Measurements from ENCODE around the gene PLEKHA1. TPM values are rescaled to one million over a fixed set of nuclear protein-coding genes. Genes with fewer than 3 reads are reported as not detected.

The PLEKHA1 gene
- total and polyA plus RNA-seq, 2 of the 13 experiments (the other 11 are each of a cell fraction or from before 2014, with no cell fraction given) = 32.2 to 53.3 TPM

GRCh38 chr10:122341141-122341810 is 33.2 kb upstream of the PLEKHA1 start:
- Histone ChIP-seq H3K79me2 (ENCODE audit: insufficient read depth, low read length) (no peaks in the 10 kb centered on the region), H4K20me1 (ENCODE audit: insufficient read depth, low read length) (no peaks in the 10 kb centered on the region), H3K4me2 (ENCODE audit: low read depth, low read length) (no peak overlapping the region), H3K36me3 (replicated peaks in 1 of 2; ENCODE audit: control insufficient read depth in 1 of 2, insufficient read depth in 2 of 2, low read length in 2 of 2) (peaks cover 0 to 3% of the 10 kb centered on the region in 2 experiments; a peak in 1 of 5 replicates), H3K27ac (ENCODE audit: extremely low read length, insufficient read depth, low read length) (no peak overlapping the region), H2AFZ (ENCODE audit: low read length) (no peak overlapping the region), H3K9ac (ENCODE audit: insufficient read depth, low read depth, low read length) (no peak overlapping the region), H3K4me1 (ENCODE audit: insufficient read depth, low read length) (peaks cover 44% of the 10 kb centered on the region), H3K27me3 (ENCODE audit: control insufficient read depth in 1 of 2, insufficient read depth in 2 of 2, low read length in 2 of 2) (no peaks in the 10 kb centered on the region), H3K9me3 (ENCODE audit: low read length) (no peaks in the 10 kb centered on the region; the same call in 1 of the 2 replicates), H3K4me3 (replicated peaks in 1 of 3; ENCODE audit: insufficient read depth in 1 of 3, low read depth in 2 of 3, low read length in 3 of 3) (no peak overlapping the region)
- no TSS peak for BruUV-seq (replicated peaks)
- in situ Hi-C loops (cut with HindIII; ENCODE audit: extremely low pct_ligation_motif_present, low pct_unique_long_range_greater_than_20kb) = loop anchor here (5.0 kb wide), 1 partner anchor 44 kb away; no protein-coding TSS in a partner anchor
- 97% methylated on average over 11 of the region's 11 CpGs for WGBS (ENCODE audit: low lambda C conversion rate)
- no peak for FAIRE-seq
- no peak for TF ChIP-seq ZKSCAN1 (IDR thresholded peaks at IDR 0.05; ENCODE audit: low read length)
- no peak for TF ChIP-seq ZNF644 (CRISPR knock-in tag; IDR thresholded peaks at IDR 0.05; ENCODE audit: low read depth)
- TF ChIP-seq TFE3 (CRISPR knock-in tag; IDR thresholded peaks at IDR 0.05) = no peak
- no peak for TF ChIP-seq ASH2L (IDR thresholded peaks at IDR 0.05; ENCODE audit: insufficient read length, low read depth, low read length)
- no peak for TF ChIP-seq NR2F2 (IDR thresholded peaks at IDR 0.05; ENCODE audit: borderline replicate concordance, low read depth)
- TF ChIP-seq USF2 (IDR thresholded peaks at IDR 0.05; ENCODE audit: low read depth, low read length) = no peak
- TF ChIP-seq USF2 (CRISPR knock-in tag; IDR thresholded peaks at IDR 0.05; ENCODE audit: borderline replicate concordance) = no peak
- no peak for TF ChIP-seq ZFP91 (CRISPR knock-in tag; IDR thresholded peaks at IDR 0.05; ENCODE audit: borderline replicate concordance)
- ChIA-PET POLR2A (interaction anchor here (0.9 kb wide), 1 partner anchor 9 kb away, joined by 3 read pairs; no protein-coding TSS in a partner anchor), CTCF (ENCODE audit: low intra/inter-chr PET ratio, low total read pairs) (interaction anchor here (3.1 kb wide), 1 partner anchor 94 kb away, joined by 23 read pairs; no protein-coding TSS in a partner anchor)
- DNase-seq (ENCODE audit: low spot score) = no peak
- intact Hi-C loops (cut with micrococcal nuclease; ENCODE audit: unreplicated experiment) = no loop called here
- ATAC-seq = no peak
